K562 (cell line): ENCODE data around the gene HPS3. TPM values are rescaled to one million over a fixed set of nuclear protein-coding genes. Genes with fewer than 3 reads are reported as not detected.

Experiments used
- ATAC-seq: fragments of 200-7000 bp; cut with Tn5 transposase; 3 replicates; pipeline ENCODE4 v1.9.1; 2020; ENCODE audit warnings: moderate library complexity
- BruUV-seq: library from RNA; stranded (reverse); fragments of 400-500 nt; replicated peaks from 2 replicates; lab custom pipeline; 2021; lab: Mats Ljungman, UMichigan
- CTCF ChIA-PET: fragments of 300-600 bp; formaldehyde crosslinking; extraction: SDS; loops from one replicate; lab custom pipeline; 2021; ENCODE audit warnings: low intra/inter-chr PET ratio; lab: Yijun Ruan, JAX
- POLR2A ChIA-PET: fragments of 300-600, 350-650 bp; sonication (Branson Sonifier 250); formaldehyde crosslinking; extraction: SDS; loops from one replicate; lab custom pipeline; 2021; ENCODE audit warnings: antibody characterized with exemption, inconsistent platforms; lab: Yijun Ruan, JAX
- DNase-seq, 4 experiments: peaks; one replicate each; pipeline versions ENCODE4 v3.0.0 to v3.0.0-alpha.2; 2011 to 2018; ENCODE audit warnings: low spot score in 3 of 4, mixed read lengths in 3 of 4; ENCODE audit errors: extremely low read depth in 1 of 4
- FAIRE-seq: peaks from 2 replicates; lab custom pipeline; 2011; peaks lifted over from hg19 to GRCh38; lab: Jason Lieb, UNC
- H2AFZ ChIP-seq: 2 replicates; pipeline ENCODE4 v1.6.0; 2011; ENCODE audit warnings: low read depth, low read length, control low read depth, inconsistent platforms
- H3K27ac ChIP-seq: fragments of 200-600 bp; 3 replicates; pipeline ENCODE4 v1.8.0; 2011; ENCODE audit warnings: low read depth, mild to moderate bottlenecking, control low read depth, inconsistent platforms, low read length, moderate library complexity, mixed read lengths; ENCODE audit errors: extremely low read depth
- H3K27me3 ChIP-seq, 2 experiments: fragments of 300-600 bp in 1 of 2; 2 replicates in 1 of 2; 3 replicates in 1 of 2; pipeline versions ENCODE4 v1.6.0 to v1.8.0; 2011; ENCODE audit warnings: inconsistent platforms in 2 of 2, low read length in 2 of 2, mild to moderate bottlenecking in 1 of 2, mixed read lengths in 1 of 2, moderate library complexity in 1 of 2; ENCODE audit not compliant: control insufficient read depth in 2 of 2, insufficient read depth in 2 of 2
- H3K36me3 ChIP-seq: fragments of 300-600 bp; 3 replicates; pipeline ENCODE4 v1.8.0; 2011; ENCODE audit warnings: mild to moderate bottlenecking, low read length, inconsistent platforms; ENCODE audit not compliant: control insufficient read depth, insufficient read depth
- H3K4me1 ChIP-seq, 2 experiments: fragments of 200-600 bp in 1 of 2; replicated peaks in 1 of 2; 2 replicates in 1 of 2; 3 replicates in 1 of 2; pipeline versions ENCODE4 v1.5.1 to v1.8.0; 2011; ENCODE audit warnings: inconsistent platforms in 2 of 2, low read length in 2 of 2, mild to moderate bottlenecking in 1 of 2, mixed read lengths in 1 of 2, moderate library complexity in 1 of 2; ENCODE audit not compliant: control insufficient read depth in 2 of 2, insufficient read depth in 2 of 2
- H3K4me2 ChIP-seq: 2 replicates; pipeline ENCODE4 v1.6.1; 2011; ENCODE audit warnings: low read length, control low read depth, inconsistent platforms, mixed read lengths; ENCODE audit not compliant: insufficient read depth
- H3K4me3 ChIP-seq: fragments of 200-600 bp; sonication (generic), shearing (Covaris generic); 2 replicates; pipeline ENCODE4 v1.5.1; 2016; ENCODE audit warnings: control low read depth, inconsistent platforms
- H3K79me2 ChIP-seq: fragments of 200-600 bp; 3 replicates; pipeline ENCODE4 v1.8.0; 2011; ENCODE audit warnings: low read length, inconsistent platforms; ENCODE audit not compliant: control insufficient read depth, insufficient read depth
- H3K9ac ChIP-seq, 2 experiments: 2 replicates each; pipeline versions ENCODE4 v1.6.0 to v1.6.1; 2011; ENCODE audit warnings: low read depth in 2 of 2, low read length in 2 of 2, control low read depth in 1 of 2, inconsistent platforms in 1 of 2, mild to moderate bottlenecking in 1 of 2, mixed read lengths in 1 of 2; ENCODE audit not compliant: insufficient read depth in 1 of 2
- H3K9me1 ChIP-seq: one replicate; pipeline ENCODE4 v1.6.0; 2011; ENCODE audit warnings: inconsistent platforms, mild to moderate bottlenecking, low read length, moderate library complexity; ENCODE audit not compliant: control insufficient read depth, insufficient read depth
- H3K9me3 ChIP-seq: replicated peaks from 2 replicates; pipeline ENCODE4 v1.5.1; 2011; ENCODE audit warnings: low read depth, low read length, inconsistent platforms; ENCODE audit not compliant: control insufficient read depth, insufficient read depth
- H4K20me1 ChIP-seq: replicated peaks from 2 replicates; pipeline ENCODE4 v1.6.1; 2011; ENCODE audit warnings: low read length, inconsistent platforms, mixed read lengths; ENCODE audit not compliant: control insufficient read depth, insufficient read depth
- CHCHD3 ChIP-seq: fragments of 250-450 bp; sonication (Bioruptor Pico); IDR thresholded peaks from 2 replicates; pipeline ENCODE4 v2.1.2; 2022; ENCODE audit warnings: mild to moderate bottlenecking
- CSDE1 ChIP-seq, 2 experiments: fragments of 450-650 bp; IDR thresholded peaks; 2 replicates each; pipeline ENCODE4 v1.6.1; 2016; ENCODE audit warnings: mild to moderate bottlenecking in 1 of 2
- DDX20 ChIP-seq: fragments of 450-650 bp; IDR thresholded peaks from 2 replicates; pipeline ENCODE4 v1.6.1; 2016; ENCODE audit warnings: missing genetic modification characterization, low read depth, mild to moderate bottlenecking, missing compliant biosample characterization, moderate library complexity
- FOXK1 ChIP-seq: sonication (generic); formaldehyde crosslinking; IDR thresholded peaks from 2 replicates; pipeline ENCODE4 v1.8.0; 2022; ENCODE audit warnings: missing genetic modification reagents, mild to moderate bottlenecking, borderline replicate concordance
- JUND ChIP-seq, 2 experiments: IDR thresholded peaks; 2 replicates in 1 of 2; 3 replicates in 1 of 2; pipeline ENCODE4 v1.6.1; 2011; ENCODE audit warnings: borderline replicate concordance in 2 of 2, low read depth in 2 of 2, low read length in 2 of 2, improper control_type of control experiment in 1 of 2, missing biosample characterization in 1 of 2, missing genetic modification characterization in 1 of 2, missing genetic modification reagents in 1 of 2
- NELFE ChIP-seq: IDR thresholded peaks from 2 replicates; pipeline ENCODE4 v1.6.1; 2011; ENCODE audit warnings: mild to moderate bottlenecking; ENCODE audit not compliant: insufficient read depth, insufficient read length
- SMARCA4 ChIP-seq: fragments of 450-650 bp; IDR thresholded peaks from 2 replicates; pipeline ENCODE4 v1.6.1; 2016
- SNIP1 ChIP-seq: fragments of 450-650 bp; IDR thresholded peaks from 2 replicates; pipeline ENCODE4 v1.7.1; 2017; ENCODE audit warnings: low read depth, mild to moderate bottlenecking
- XRCC5 ChIP-seq: fragments of 200-400 bp; formaldehyde crosslinking; IDR thresholded peaks from 2 replicates; pipeline ENCODE4 v1.6.1; 2017; ENCODE audit warnings: low read depth, mild to moderate bottlenecking, low read length
- ZBTB8A ChIP-seq: fragments of 450-650 bp; IDR thresholded peaks from 2 replicates; pipeline ENCODE4 v1.6.1; 2018; ENCODE audit warnings: mild to moderate bottlenecking, moderate library complexity; ENCODE audit not compliant: partially characterized antibody
- ZKSCAN1 ChIP-seq: fragments of 150-350 bp; IDR thresholded peaks from 2 replicates; pipeline ENCODE4 v1.6.1; 2016; ENCODE audit warnings: low read depth, low read length
- ZNF780A ChIP-seq: fragments of 250-450 bp; sonication (Bioruptor Pico); IDR thresholded peaks from 2 replicates; pipeline ENCODE4 v1.5.0; 2021; ENCODE audit warnings: mild to moderate bottlenecking
- WGBS: fragments of 100-300 bp; shearing (Covaris generic); methylation state at CpG from one replicate; pipeline ENCODE4 v1.1.6; 2016; ENCODE audit warnings: low coverage, mixed read lengths; ENCODE audit not compliant: insufficient coverage; ENCODE audit errors: missing lambda C conversion rate; 5-methylcytosine and 5-hydroxymethylcytosine counted together
- in situ Hi-C: fragments of 300-500 bp; cut with MboI; formaldehyde crosslinking; loops from 4 replicates; pipeline ENCODE4 v1.15.0; 2018; ENCODE audit warnings: inconsistent platforms, mixed read lengths
- intact Hi-C: fragments of 100-400 bp; cut with micrococcal nuclease; formaldehyde crosslinking; loops from 2 replicates; pipeline ENCODE4 v1.14.2; 2022
- polyA plus RNA-seq, 8 experiments: library from polyadenylated mRNA; depleted of rRNA in 4 of 8; stranded (reverse) in 5 of 8; unstranded in 3 of 8; fragments of >200 nt; fragmentation: Nextera tagmentation in 2 of 8; fragmentation: Illumina TruSeq in 1 of 8; extraction: Ambion mirVana in 2 of 8; extraction: Trizol in 1 of 8; gene quantifications; 2 replicates each; pipeline versions ENCODE4 v1.2.1 to v1.2.3, GENCODE V29; 2011 to 2014; ENCODE audit warnings: inconsistent platforms in 1 of 8, missing spikeins in 1 of 8
- total RNA-seq, 7 experiments: library from RNA; depleted of rRNA in 6 of 7; stranded (reverse); fragments of >200 nt in 6 of 7; fragmentation: Illumina TruSeq in 2 of 7; extraction: Trizol in 2 of 7; gene quantifications; 2 replicates each; pipeline versions ENCODE4 v1.2.1 to v1.2.3, GENCODE V29; 2011 to 2021; ENCODE audit warnings: low replicate concordance in 1 of 7
- TF ChIP-seq, protein P1 (sequence below), 2 experiments: fragments of 450-650 bp; IDR thresholded peaks; 2 replicates each; pipeline ENCODE4 v1.6.1; 2018; ENCODE audit warnings: mild to moderate bottlenecking in 2 of 2, low read depth in 1 of 2; ENCODE audit not compliant: partially characterized antibody in 2 of 2
- TF ChIP-seq, protein P2 (sequence below): fragments of 450-650 bp; formaldehyde crosslinking; IDR thresholded peaks from 2 replicates; pipeline ENCODE4 v1.4.0; 2020; ENCODE audit warnings: mild to moderate bottlenecking
- TF ChIP-seq, protein P3 (sequence below), 3 experiments: IDR thresholded peaks in 2 of 3; conservative IDR thresholded peaks in 1 of 3; 2 replicates each; pipeline ENCODE4 v1.5.1; 2011 to 2012; ENCODE audit warnings: low read length in 3 of 3, mild to moderate bottlenecking in 3 of 3, control low read depth in 2 of 3, improper control_type of control experiment in 1 of 3, inconsistent platforms in 1 of 3, low read depth in 1 of 3, mixed read lengths in 1 of 3, moderate library complexity in 1 of 3; ENCODE audit not compliant: insufficient read depth in 2 of 3

HPS3 gene
- total and polyA plus RNA-seq, 9 of the 15 experiments (the other 6 are each of a cell fraction or from before 2014, with no cell fraction given), result 1.2 to 11.3 (median 7.6) TPM

DNA sequence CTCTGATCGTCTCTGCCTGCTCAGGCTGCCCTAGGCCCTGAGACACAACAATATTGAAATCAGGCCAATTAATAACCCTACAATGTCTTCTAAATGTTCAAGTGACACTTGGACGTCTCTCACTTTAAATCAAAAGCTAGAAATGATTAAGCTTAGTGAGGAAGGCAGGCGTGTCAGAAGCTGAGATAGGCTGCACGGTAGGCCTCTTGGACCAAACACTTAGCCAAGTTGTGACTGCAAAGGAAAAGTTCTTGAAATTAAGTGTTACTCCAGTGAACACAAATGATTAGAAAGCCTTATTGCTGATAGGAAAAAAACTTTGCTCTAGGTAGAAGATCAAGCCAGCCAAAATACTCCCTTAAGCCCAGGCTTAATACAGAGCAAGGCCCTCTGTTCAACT, 2.2 kb downstream of the HPS3 start:
- ATAC-seq, result no peak
- no peak overlapping the region for H3K4me2 ChIP-seq
- H3K9me3 ChIP-seq, result no peaks in the 10 kb centered on the region
- H3K36me3 ChIP-seq, result no peaks in the 10 kb centered on the region
- peaks cover 5 to 12% of the 10 kb centered on the region in 2 experiments; a peak in 3 of 5 replicates for H3K4me1 ChIP-seq
- H3K9ac ChIP-seq, result no peak overlapping the region
- H2AFZ ChIP-seq, result no peak overlapping the region
- peaks cover 0 to 8% of the 10 kb centered on the region in 2 experiments; a peak in 2 of 5 replicates for H3K27me3 ChIP-seq
- H3K79me2 ChIP-seq, result peaks cover 9% of the 10 kb centered on the region; the same call in 1 of the 3 replicates
- TF ChIP-seq DDX20 (tag), result no peak
- no peak for TF ChIP-seq ZBTB8A
- TF ChIP-seq SMARCA4, result no peak
- TF ChIP-seq NELFE, result no peak
- TF ChIP-seq, protein P1, sequence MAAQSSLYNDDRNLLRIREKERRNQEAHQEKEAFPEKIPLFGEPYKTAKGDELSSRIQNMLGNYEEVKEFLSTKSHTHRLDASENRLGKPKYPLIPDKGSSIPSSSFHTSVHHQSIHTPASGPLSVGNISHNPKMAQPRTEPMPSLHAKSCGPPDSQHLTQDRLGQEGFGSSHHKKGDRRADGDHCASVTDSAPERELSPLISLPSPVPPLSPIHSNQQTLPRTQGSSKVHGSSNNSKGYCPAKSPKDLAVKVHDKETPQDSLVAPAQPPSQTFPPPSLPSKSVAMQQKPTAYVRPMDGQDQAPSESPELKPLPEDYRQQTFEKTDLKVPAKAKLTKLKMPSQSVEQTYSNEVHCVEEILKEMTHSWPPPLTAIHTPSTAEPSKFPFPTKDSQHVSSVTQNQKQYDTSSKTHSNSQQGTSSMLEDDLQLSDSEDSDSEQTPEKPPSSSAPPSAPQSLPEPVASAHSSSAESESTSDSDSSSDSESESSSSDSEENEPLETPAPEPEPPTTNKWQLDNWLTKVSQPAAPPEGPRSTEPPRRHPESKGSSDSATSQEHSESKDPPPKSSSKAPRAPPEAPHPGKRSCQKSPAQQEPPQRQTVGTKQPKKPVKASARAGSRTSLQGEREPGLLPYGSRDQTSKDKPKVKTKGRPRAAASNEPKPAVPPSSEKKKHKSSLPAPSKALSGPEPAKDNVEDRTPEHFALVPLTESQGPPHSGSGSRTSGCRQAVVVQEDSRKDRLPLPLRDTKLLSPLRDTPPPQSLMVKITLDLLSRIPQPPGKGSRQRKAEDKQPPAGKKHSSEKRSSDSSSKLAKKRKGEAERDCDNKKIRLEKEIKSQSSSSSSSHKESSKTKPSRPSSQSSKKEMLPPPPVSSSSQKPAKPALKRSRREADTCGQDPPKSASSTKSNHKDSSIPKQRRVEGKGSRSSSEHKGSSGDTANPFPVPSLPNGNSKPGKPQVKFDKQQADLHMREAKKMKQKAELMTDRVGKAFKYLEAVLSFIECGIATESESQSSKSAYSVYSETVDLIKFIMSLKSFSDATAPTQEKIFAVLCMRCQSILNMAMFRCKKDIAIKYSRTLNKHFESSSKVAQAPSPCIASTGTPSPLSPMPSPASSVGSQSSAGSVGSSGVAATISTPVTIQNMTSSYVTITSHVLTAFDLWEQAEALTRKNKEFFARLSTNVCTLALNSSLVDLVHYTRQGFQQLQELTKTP (IDR thresholded peaks at IDR 0.05; ENCODE audit: low read depth in 1 of 2, partially characterized antibody in 2 of 2), result no peak
- TF ChIP-seq, protein P2, sequence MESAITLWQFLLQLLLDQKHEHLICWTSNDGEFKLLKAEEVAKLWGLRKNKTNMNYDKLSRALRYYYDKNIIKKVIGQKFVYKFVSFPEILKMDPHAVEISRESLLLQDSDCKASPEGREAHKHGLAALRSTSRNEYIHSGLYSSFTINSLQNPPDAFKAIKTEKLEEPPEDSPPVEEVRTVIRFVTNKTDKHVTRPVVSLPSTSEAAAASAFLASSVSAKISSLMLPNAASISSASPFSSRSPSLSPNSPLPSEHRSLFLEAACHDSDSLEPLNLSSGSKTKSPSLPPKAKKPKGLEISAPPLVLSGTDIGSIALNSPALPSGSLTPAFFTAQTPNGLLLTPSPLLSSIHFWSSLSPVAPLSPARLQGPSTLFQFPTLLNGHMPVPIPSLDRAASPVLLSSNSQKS, result no peak
- no peak for TF ChIP-seq ZKSCAN1
- no peak for TF ChIP-seq JUND (IDR thresholded peaks at IDR 0.05; ENCODE audit: borderline replicate concordance, low read depth, low read length)
- TF ChIP-seq JUND (tag; IDR thresholded peaks at IDR 0.05; ENCODE audit: borderline replicate concordance, low read depth, low read length), result no peak
- TF ChIP-seq ZNF780A (CRISPR knock-in tag), result no peak
- TF ChIP-seq SNIP1, result no peak
- TF ChIP-seq CHCHD3 (CRISPR knock-in tag), result no peak
- TF ChIP-seq XRCC5, result no peak
- TF ChIP-seq, protein P3, sequence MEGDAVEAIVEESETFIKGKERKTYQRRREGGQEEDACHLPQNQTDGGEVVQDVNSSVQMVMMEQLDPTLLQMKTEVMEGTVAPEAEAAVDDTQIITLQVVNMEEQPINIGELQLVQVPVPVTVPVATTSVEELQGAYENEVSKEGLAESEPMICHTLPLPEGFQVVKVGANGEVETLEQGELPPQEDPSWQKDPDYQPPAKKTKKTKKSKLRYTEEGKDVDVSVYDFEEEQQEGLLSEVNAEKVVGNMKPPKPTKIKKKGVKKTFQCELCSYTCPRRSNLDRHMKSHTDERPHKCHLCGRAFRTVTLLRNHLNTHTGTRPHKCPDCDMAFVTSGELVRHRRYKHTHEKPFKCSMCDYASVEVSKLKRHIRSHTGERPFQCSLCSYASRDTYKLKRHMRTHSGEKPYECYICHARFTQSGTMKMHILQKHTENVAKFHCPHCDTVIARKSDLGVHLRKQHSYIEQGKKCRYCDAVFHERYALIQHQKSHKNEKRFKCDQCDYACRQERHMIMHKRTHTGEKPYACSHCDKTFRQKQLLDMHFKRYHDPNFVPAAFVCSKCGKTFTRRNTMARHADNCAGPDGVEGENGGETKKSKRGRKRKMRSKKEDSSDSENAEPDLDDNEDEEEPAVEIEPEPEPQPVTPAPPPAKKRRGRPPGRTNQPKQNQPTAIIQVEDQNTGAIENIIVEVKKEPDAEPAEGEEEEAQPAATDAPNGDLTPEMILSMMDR (IDR thresholded peaks at IDR 0.05 in 2 of 3, conservative IDR thresholded peaks at IDR 0.05 in 1 of 3; ENCODE audit: insufficient read depth in 2 of 3, low read depth in 1 of 3, low read length in 3 of 3), result no peak
- no peak for TF ChIP-seq CSDE1 (IDR thresholded peaks at IDR 0.05)
- TF ChIP-seq FOXK1, result no peak
- TF ChIP-seq, all 486 proteins: peak for 0
- WGBS, result 55% methylated on average over 4 of the region's 4 CpGs
- H3K27ac ChIP-seq, result no peak overlapping the region
- H3K9me1 ChIP-seq, result no peaks in the 10 kb centered on the region
- in situ Hi-C loops (no loop called here), intact Hi-C loops (no loop called here)
- ChIA-PET POLR2A (no interaction called here), CTCF (interaction anchor here (0.6 to 1.8 kb wide), 2 partner anchors 14 to 142 kb away, joined by 5 read pairs; no protein-coding TSS in a partner anchor)
- no peaks in the 10 kb centered on the region for H4K20me1 ChIP-seq
- no peak overlapping the region for H3K4me3 ChIP-seq
- no TSS peak for BruUV-seq
- FAIRE-seq (no peak), DNase-seq (no peak)
